HTR-8/SVneo (cell line): ENCODE results near the gene SPATA2.
A peak's percentile ranks its signal among the peaks of the same experiment; 100 is the strongest.

Experiments
- DNase-seq: peaks from one replicate; pipeline ENCODE4 v3.0.0; 2011; ENCODE audit warnings: low spot score, mixed read lengths; ENCODE audit not compliant: insufficient read length
- FAIRE-seq: peaks from 2 replicates; lab custom pipeline; 2011; peaks lifted over from hg19 to GRCh38; lab: Jason Lieb, UNC

The SPATA2 gene

GRCh38 chr20:49936153-49937026, 21.1 kb upstream of the SPATA2 start, which contains the start of gene RNF114:
Gene RNF114 (plus strand): TSS chr20:49936397. CDS start chr20:49936413, 16 bp downstream.
- DNase-seq (peak; percentile 100), FAIRE-seq (peak; percentile 88)

DNA sequence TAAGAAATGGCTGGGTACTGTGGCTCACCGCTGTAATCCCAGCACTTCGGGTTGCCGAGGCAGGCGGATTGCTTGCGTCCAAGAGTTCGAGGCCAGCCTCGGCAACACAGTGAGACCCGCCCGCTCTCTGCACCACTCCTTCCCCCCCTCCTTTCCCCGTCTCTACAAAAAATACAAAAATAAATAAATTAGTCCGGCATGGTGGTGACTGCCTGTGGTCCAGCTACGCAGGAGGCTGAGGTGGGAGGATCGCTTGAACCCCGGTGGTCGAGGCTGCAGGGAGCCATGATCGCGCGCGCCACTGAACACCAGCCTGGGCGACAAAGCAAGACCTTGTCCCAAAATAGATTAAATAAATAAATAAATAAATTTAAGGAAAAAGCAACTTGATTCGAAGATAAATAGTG, 20.4 kb upstream of the SPATA2 start:
- DNase-seq, result no peak
- FAIRE-seq, result no peak

GRCh38 chr20:49929142-49929494, 13.8 kb upstream of the SPATA2 start:
- FAIRE-seq (no peak), DNase-seq (no peak)

- FAIRE-seq (peak; percentile 60), DNase-seq (peak; percentile 98)
Observed at GRCh38 chr20:49928411-49929141, 13.2 kb upstream of the SPATA2 start.

DNA sequence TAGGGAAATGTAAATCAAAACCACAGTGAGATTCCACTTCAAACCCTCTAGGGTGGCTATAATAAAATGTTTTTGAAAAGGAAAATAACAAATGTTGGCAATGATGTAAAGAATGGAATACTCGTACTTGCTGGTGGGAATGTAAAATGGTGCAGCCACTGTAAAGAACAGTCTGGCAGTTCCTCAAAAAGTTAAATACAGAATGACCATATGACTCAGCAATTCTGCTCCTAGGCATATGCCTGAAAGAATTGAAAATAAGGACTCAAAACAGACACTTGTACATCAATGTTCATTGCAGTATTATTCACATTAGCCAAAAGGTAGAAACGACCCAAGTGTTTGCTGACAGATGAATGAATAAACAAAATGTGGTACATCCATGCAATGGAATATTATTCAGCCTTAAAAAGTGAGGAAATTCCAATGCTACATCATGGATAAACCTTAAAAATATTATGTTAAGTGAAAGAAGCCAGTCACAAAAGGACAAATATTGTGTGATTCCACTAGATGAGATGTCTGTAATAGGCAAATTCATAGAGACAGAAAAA, 10.6 kb upstream of the SPATA2 start:
- DNase-seq (no peak), FAIRE-seq (no peak)

GRCh38 chr20:49924247-49924646, 8.9 kb upstream of the SPATA2 start:
- FAIRE-seq, result peak; percentile 81
- DNase-seq, result no peak

DNA sequence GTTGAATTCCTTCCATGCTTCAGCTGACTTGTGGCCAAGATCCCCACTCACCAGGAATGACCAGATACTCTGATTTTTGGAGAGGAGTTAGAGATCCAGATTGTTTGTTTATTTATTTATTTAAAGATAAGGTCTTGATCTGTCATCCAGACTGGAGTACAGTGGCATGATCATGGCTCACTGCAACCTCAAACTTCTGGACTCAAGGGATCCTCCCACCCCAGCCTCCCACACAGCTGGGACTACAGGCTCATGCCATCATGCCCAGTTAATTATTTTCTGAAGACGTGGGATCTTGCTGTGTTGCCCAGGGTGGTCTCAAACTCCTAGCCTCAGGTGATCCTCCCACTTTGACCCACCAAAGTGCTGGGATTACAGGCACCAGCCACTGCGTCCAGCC, 4.1 kb upstream of the SPATA2 start:
- FAIRE-seq, result no peak
- no peak for DNase-seq

GRCh38 chr20:49919009-49919408, 3.7 kb upstream of the SPATA2 start:
- FAIRE-seq (no peak), DNase-seq (no peak)

DNA sequence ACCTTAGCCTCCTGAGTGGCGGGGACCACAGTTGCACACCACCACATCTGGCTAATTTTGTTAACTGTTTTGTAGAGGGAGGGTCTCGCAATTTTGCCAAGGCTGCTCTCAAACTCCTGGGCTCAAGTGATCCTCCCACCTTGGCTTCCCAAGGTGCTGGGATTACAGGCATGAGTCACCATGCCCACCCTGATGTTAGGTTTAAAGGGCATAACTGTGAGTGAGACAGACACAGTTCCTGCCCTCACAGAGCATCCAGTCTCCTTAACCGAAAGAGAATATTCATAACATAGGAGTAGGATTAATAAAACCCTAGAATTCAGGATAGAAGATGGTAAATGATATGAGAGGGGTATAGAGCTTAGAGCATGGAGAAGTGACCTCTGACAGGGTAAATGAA, 3.1 kb upstream of the SPATA2 start:
- DNase-seq, result no peak

DNA sequence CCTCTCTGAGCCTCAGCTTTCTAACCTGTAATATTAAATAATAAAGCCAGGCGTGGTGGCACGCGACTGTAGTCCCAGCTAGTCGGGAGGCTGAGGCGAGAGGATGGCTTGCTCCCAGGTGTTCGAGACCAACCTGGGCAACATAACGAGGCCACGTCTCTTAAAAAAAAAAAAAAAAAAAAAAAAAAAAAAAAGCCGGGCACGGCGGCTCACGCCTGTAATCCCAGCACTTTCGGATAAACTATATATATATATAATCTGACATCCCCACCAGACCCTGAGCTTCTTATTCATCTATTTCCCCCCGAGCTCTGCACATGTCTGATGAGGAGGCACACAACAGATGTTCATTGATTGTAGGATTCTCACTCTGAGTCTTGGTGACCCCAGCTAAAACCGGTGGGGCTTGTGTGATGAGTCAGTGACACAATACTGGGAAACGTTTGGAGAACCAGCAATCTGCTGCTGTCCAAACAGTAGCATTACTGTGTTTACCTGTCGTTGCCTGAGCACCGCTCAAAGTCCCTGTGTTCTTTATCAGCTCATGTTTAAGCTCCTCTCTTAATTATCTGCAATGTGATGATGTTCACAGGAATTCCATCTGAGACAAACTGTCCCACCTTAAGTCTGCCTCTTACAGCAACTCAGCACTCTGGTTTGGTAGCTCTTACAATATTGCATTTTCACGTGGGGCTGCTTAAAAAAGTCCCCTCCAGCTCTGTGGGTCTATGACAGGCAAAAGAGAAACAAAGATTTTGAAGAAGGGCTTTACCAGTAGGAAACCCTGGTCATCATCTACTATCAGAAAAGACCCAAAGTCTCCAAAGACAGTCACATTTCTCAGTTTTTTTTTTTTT, 1.0 kb upstream of the SPATA2 start:
- FAIRE-seq, result peak; percentile 31

More for the DNA sequence above, 3.1 kb upstream of the SPATA2 start:
- FAIRE-seq, result no peak

DNA sequence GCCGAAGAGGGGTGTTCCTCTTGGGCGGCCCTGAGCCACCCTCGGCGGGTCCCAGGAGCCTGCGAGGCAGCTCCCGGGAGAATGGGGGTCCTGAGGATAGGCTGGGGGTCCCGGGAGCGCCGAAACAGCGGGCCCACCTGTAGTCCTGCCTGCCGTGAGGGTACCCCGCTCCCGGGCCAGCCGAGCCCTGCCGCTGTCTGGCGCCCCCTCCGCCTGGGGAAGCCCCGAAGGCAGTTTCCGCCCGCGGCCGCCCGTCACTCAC, 280 bp downstream of the SPATA2 start:
- FAIRE-seq (no peak), DNase-seq (no peak)

More for the DNA sequence above, 1.0 kb upstream of the SPATA2 start:
- DNase-seq, result no peak

DNA sequence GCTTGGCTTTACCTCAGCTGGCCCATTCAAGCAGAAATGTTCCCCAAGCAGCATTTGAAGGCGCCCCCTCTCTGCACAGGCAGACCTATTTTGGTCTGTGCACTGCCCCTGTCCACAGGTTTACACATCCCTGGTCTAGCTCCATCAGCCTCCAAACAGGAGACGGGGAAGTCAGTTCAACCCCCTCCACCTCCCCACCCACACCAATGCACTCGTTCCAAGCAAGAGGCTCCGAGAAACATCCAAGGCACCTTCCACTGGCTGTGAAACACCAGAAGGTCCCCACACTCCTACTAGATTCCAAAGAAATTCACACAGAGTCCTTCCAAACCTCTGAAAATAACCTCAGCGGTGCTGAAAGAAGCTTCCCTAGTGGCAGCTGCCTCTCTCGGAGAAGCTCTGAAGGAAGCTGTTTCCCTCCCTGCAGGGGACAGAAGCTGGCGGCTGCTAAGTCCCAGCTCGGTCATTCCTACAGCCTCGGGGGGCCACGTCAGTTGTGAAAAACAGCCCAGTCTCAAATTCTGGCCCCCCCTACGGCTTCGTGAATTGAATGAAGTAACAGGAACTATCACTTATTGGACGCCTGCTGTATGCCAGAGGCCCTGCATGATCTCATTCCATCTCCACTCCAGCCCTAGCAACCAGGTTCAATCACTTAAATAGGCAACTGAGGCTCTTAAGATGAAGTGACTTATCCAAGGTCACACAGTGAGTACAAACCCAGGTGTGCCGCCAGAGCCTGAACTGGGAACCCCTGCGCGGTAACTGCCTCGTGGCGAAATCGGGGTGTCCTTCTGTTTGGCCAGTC, 815 bp downstream of the SPATA2 start:
- FAIRE-seq (no peak), DNase-seq (no peak)

- FAIRE-seq (no peak), DNase-seq (no peak)
Observed at GRCh38 chr20:49913399-49914047, 1.8 kb downstream of the SPATA2 start.

DNA sequence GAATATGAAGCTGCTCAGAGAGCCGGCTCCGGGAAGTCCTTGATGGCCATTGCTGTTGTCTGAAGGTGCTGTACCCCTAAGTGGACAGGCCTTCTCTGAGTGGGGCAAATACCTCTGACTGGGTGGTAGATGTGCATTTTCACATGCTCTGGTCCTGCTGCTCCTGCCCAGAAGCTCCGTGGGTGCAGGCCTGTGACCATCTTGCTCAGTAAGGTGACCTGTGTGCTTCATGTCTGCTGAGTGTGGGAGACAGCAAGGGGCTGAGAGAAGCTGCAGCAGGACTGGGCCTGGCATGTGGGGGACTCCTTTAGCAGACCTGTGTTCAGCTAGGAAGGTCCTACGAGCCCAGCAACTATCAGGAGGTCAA, 5.0 kb downstream of the SPATA2 start:
- DNase-seq (no peak), FAIRE-seq (no peak)

DNA sequence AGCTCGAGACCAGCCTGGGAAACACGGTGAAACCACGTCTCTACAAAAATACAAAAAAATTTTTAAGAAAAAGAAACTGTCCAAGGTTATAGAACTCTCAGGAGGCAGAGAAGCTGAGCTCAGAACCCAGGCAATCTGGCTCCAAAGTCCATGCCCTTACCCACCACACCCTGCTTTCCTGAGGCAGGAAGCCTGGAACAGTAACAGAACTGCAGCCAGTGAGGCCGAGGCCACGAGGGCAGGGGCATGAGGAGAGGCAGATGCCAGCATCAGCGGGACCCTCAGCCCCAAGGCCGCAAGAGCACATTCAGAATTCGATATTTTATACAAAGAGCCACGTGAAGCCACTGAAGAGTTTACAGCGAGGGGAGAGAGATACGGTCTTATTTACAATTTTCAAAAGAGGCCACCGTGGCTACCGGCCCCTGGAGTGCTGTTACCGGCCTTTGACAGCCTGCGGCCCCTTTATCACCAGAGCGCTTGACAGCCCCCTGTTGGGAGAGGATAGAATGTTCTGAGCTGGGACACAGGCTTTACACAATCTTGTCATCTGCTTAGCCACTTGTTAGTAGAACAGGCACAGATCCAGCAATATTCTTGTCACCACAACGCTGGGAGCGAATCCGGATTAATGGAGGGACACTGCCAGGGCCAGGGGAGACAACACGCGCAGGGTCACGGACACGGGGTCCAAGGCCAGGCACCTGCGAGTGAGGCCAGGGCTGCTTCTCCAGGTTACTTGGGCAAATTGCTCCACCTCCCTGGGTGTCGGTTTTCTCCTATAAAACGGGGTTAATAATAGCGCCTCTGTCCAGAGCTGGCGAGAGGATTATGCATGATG, 5.6 kb downstream of the SPATA2 start:
- FAIRE-seq (peak; percentile 73), DNase-seq (no peak)

GRCh38 chr20:49908258-49908565, 7.1 kb downstream of the SPATA2 start:
- FAIRE-seq, result no peak
- no peak for DNase-seq

- DNase-seq, result no peak
- no peak for FAIRE-seq
Observed at GRCh38 chr20:49907405-49908257, 7.7 kb downstream of the SPATA2 start.
